Fibroblast of peridontal ligament (primary cell): Measurements from ENCODE around the gene KRT24.
"Not testable (repeated sequence)": the region's sequence is repeated elsewhere in the genome, so short reads cannot be mapped to it uniquely, and the experiment has no call there.

Experiments
- DNase-seq: peaks from one replicate; pipeline ENCODE4 v3.0.0-alpha.2; 2010; ENCODE audit errors: extremely low read depth

Gene KRT24

GRCh38 chr17:40703652-40704051 lies at the start of gene KRT24:
Gene KRT24 (minus strand): TSS chr17:40703752. CDS start chr17:40703693, 59 bp downstream.
- no peak for DNase-seq

GRCh38 chr17:40751065-40751464 lies 47.5 kb upstream of the KRT24 start:
- no peak for DNase-seq

- DNase-seq = no peak
Observed at GRCh38 chr17:40750391-40750790, 46.8 kb upstream of the KRT24 start.

- DNase-seq = not testable (repeated sequence)
Observed at GRCh38 chr17:40748666-40749065, 45.1 kb upstream of the KRT24 start.

GRCh38 chr17:40738553-40738952 lies 35.0 kb upstream of the KRT24 start:
- DNase-seq = no peak

GRCh38 chr17:40735016-40735415 lies 31.5 kb upstream of the KRT24 start:
- DNase-seq = no peak

- DNase-seq = no peak
Observed at GRCh38 chr17:40734018-40734417, 30.5 kb upstream of the KRT24 start.

GRCh38 chr17:40730970-40731369 lies 27.4 kb upstream of the KRT24 start:
- DNase-seq = no peak

- DNase-seq = peak; percentile 87
Observed at GRCh38 chr17:40727447-40728231, 24.1 kb upstream of the KRT24 start.

GRCh38 chr17:40726919-40727318 lies 23.4 kb upstream of the KRT24 start:
- peak; percentile 15 for DNase-seq

- DNase-seq = no peak
Observed at GRCh38 chr17:40724656-40725055, 21.1 kb upstream of the KRT24 start.

- no peak for DNase-seq
Observed at GRCh38 chr17:40722241-40722640, 18.7 kb upstream of the KRT24 start.

GRCh38 chr17:40720899-40721298 lies 17.3 kb upstream of the KRT24 start:
- no peak for DNase-seq

- DNase-seq = no peak
Observed at GRCh38 chr17:40718930-40719329, 15.4 kb upstream of the KRT24 start.

GRCh38 chr17:40717776-40718175 lies 14.2 kb upstream of the KRT24 start:
- no peak for DNase-seq

GRCh38 chr17:40714473-40714872 lies 10.9 kb upstream of the KRT24 start:
- peak; percentile 68 for DNase-seq

- no peak for DNase-seq
Observed at GRCh38 chr17:40707745-40708144, 4.2 kb upstream of the KRT24 start.

- no peak for DNase-seq
Observed at GRCh38 chr17:40705584-40705983, 2.0 kb upstream of the KRT24 start.

GRCh38 chr17:40702271-40702670 lies 1.3 kb downstream of the KRT24 start:
- no peak for DNase-seq

- peak; percentile 22 for DNase-seq
Observed at GRCh38 chr17:40699853-40700252, 3.7 kb downstream of the KRT24 start.

GRCh38 chr17:40699371-40699770 lies 4.2 kb downstream of the KRT24 start:
- DNase-seq = peak; percentile 23

- no peak for DNase-seq
Observed at GRCh38 chr17:40697297-40697696, 6.3 kb downstream of the KRT24 start.

GRCh38 chr17:40696651-40697072 lies 6.9 kb downstream of the KRT24 start:
- peak; percentile 27 for DNase-seq
